Pancreas (tissue), 10 donors: ENCODE results near the gene PTX4. TPM values are rescaled to one million over a fixed set of nuclear protein-coding genes. Genes with fewer than 3 reads are reported as not detected.
A peak's percentile ranks its signal among the peaks of the same experiment; 100 is the strongest.

Experiments used
- ATAC-seq, 4 donors: fragments of 200-7000 bp; cut with Tn5 transposase; one replicate each; pipeline versions ENCODE4 v1.8.0 to v1.9.1; 2020; ENCODE audit warnings: mild to moderate bottlenecking in 4 of 4, moderate library complexity in 4 of 4
- DNase-seq, 6 donors: peaks; one replicate each; pipeline ENCODE4 v3.0.0-alpha.2; 2020
- FAIRE-seq: peaks from 2 replicates; lab custom pipeline; 2012; peaks lifted over from hg19 to GRCh38; lab: Jason Lieb, UNC
- H3K27ac ChIP-seq, 4 donors: fragments of 200-600 bp; sonication (generic); 1 replicate in 3 of 4; 2 replicates in 1 of 4; pipeline versions ENCODE4 v1.5.0 to v1.8.0; 2020
- H3K27me3 ChIP-seq, 4 donors: fragments of 200-600 bp; one replicate each; pipeline ENCODE4 v1.8.0; 2021
- H3K36me3 ChIP-seq, 3 donors: fragments of 200-600 bp; sonication (generic) in 1 of 3; one replicate each; pipeline versions ENCODE4 v1.5.0 to v1.8.0; 2020 to 2021
- H3K4me1 ChIP-seq, 3 donors: fragments of 200-600 bp; one replicate each; pipeline ENCODE4 v1.8.0; 2021
- H3K4me3 ChIP-seq, 4 donors: fragments of 200-600 bp; sonication (generic) in 2 of 4; one replicate each; pipeline versions ENCODE4 v1.5.0 to v1.8.0; 2020 to 2021
- H3K9me3 ChIP-seq, 4 donors: fragments of 200-600 bp; one replicate each; pipeline ENCODE4 v1.8.0; 2021
- WGBS, 2 donors: extraction: QIAGEN DNeasy Blood & Tissue Kit; methylation state at CpG; one replicate each; pipeline ENCODE4 v1.1.7; 2013; 5-methylcytosine and 5-hydroxymethylcytosine counted together
- intact Hi-C, 3 donors: fragments of 100-400 bp; cut with DNase I; formaldehyde crosslinking; loops; one replicate each; pipeline versions ENCODE4 v1.11.1 to v1.14.2; 2022
- polyA plus RNA-seq, 2 donors: library from polyadenylated mRNA; stranded (reverse); fragments of 200-250 nt; gene quantifications; one replicate each; pipeline ENCODE4 v1.2.3, GENCODE V29; 2013
- total RNA-seq, 6 donors: library from RNA; stranded (reverse); fragmentation: NEBNext Ultra II Directional in 4 of 6; extraction: Animal tissue kit (Norgen Biotek cat#: 25700) in 4 of 6; gene quantifications; one replicate each; pipeline versions ENCODE4 v1.2.1 to v1.2.4, GENCODE V29; 2021 to 2023
- TF ChIP-seq, protein P1 (sequence below), 4 donors: fragments of 200-600 bp; sonication (generic) in 3 of 4; IDR thresholded peaks; one replicate each; pipeline versions ENCODE4 v1.5.0 to v1.8.0; 2021; ENCODE audit warnings: antibody characterized with exemption in 4 of 4
- donor health status: healthy with polysubstance abuse.
- donor health status: DM: no; HTN: no; CAD: no; lungs with moderate emphysema.
- donor health status: DM: no; HTN: no; CAD: no.
- donor health status: control.
- donor health status: control.
- donor health status: Bipolar disorder and iron deficiency.
- donor health status: DM: yes; HTN: yes; CAD: no.
- donor health status: DM: no; HTN: no; CAD: no.
- donor health status: DM: no; HTN: no; CAD: no.
- donor health status: DM: yes; HTN: yes; CAD: no.

The PTX4 gene
- total and polyA plus RNA-seq, 8 donors = not detected

DNA sequence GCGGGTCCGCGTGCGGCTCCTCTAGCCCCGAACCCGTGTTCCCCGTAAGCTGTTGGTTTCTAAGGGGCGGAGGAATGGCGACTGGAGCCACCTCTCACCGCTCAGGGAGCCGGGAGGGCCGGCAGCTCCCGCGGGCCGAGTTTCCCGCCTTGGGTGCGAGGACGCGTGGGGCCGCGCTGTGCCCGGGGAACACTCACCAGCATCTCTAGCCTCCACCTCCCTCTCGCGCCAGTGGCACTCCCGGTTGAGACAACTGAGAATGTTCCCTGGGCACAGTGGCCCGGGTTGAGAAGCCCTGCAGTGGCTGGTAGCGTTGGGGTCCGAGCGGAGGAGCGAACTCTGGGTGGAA is 5.0 kb upstream of the PTX4 start:
- no peaks in the 10 kb centered on the region for H3K27me3 ChIP-seq
- TF ChIP-seq, protein P1, sequence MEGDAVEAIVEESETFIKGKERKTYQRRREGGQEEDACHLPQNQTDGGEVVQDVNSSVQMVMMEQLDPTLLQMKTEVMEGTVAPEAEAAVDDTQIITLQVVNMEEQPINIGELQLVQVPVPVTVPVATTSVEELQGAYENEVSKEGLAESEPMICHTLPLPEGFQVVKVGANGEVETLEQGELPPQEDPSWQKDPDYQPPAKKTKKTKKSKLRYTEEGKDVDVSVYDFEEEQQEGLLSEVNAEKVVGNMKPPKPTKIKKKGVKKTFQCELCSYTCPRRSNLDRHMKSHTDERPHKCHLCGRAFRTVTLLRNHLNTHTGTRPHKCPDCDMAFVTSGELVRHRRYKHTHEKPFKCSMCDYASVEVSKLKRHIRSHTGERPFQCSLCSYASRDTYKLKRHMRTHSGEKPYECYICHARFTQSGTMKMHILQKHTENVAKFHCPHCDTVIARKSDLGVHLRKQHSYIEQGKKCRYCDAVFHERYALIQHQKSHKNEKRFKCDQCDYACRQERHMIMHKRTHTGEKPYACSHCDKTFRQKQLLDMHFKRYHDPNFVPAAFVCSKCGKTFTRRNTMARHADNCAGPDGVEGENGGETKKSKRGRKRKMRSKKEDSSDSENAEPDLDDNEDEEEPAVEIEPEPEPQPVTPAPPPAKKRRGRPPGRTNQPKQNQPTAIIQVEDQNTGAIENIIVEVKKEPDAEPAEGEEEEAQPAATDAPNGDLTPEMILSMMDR (IDR thresholded peaks at IDR 0.05) = no peak
- H3K4me1 ChIP-seq = peaks cover 6 to 12% (median 10%) of the 10 kb centered on the region in 3 donors
- H3K4me3 ChIP-seq = peak overlapping the region; percentile 37 to 79 (median 73)
- no peaks in the 10 kb centered on the region for H3K36me3 ChIP-seq
- no peak for FAIRE-seq
- intact Hi-C loops = no loop called here
- DNase-seq = peak in 1 of 6 donors; percentile 62
- WGBS, 2 donors = 1% methylated on average over 28 to 30 of the region's 30 CpGs
- ATAC-seq = peak; percentile 4 to 24 (median 18)
- no peak overlapping the region for H3K27ac ChIP-seq
- no peaks in the 10 kb centered on the region for H3K9me3 ChIP-seq

- intact Hi-C loops = no loop called here
- Histone ChIP-seq H3K36me3 (no peaks in the 10 kb centered on the region), H3K4me3 (peak within 1 kb of the TSS; percentile 37 to 79 (median 73)), H3K4me1 (peaks cover 6 to 12% (median 10%) of the 10 kb centered on the region in 3 donors), H3K9me3 (no peaks in the 10 kb centered on the region), H3K27ac (peak within 1 kb of the TSS; percentile 69 to 83 (median 80)), H3K27me3 (no peaks in the 10 kb centered on the region)
- TF ChIP-seq, protein P1 (IDR thresholded peaks at IDR 0.05) = no peak
- DNase-seq = peak; percentile 63 to 96 (median 86)
- peak; percentile 95 to 98 (median 98) for ATAC-seq
- FAIRE-seq = no peak
- 1% methylated on average over 66 to 89 of the region's 89 CpGs for WGBS, 2 donors
Observed at GRCh38 chr16:1492923-1493745, 4.4 kb upstream of the PTX4 start, which contains the start of gene TELO2. TELO2 (plus strand) TSS chr16:1493360; CDS start chr16:1494282, 922 bp downstream.

DNA sequence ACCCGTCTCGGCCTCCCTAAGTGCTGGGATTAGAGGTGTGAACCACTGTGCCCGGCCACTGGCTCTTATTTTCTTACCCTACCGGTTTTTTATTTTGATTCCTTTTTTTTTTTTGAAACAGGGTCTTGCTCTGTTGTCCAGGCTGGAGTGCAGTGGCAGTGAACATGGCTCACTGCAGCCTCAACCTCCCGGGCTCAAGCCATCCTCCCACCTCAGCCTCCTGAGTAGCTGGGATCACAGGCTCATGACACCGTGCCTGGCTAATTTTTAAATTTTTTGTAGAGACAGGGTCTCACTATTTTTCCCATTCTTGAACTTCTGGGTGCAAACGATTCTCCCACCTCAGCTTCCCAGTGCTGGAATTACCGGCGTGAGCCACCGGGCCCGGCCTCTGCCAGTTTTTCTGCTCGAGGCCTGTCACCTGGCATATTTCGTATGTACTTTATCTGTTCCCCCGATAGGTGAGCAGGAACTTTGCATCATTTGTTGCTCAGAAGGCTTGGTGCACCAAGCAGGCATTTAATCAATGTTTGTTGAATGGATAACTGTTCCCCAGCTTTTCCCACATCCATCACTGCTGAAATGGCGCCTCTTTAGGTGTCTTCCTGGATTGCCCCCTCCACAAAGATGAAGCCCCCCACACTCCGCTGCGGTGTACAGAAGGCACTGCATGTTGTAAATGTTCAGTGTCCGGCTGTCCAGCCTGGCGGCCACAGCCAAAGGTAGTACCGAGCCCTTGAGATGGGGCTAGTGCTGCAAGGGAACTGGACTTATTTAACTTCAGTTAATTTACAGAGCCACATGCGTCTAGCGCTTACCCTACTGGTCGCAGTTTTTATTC is 3.6 kb upstream of the PTX4 start:
- intact Hi-C loops = no loop called here
- Histone ChIP-seq H3K4me3 (peak overlapping the region; percentile 37 to 79 (median 73)), H3K9me3 (no peaks in the 10 kb centered on the region), H3K27ac (peak overlapping the region; percentile 69 to 83 (median 80)), H3K27me3 (no peaks in the 10 kb centered on the region), H3K36me3 (no peaks in the 10 kb centered on the region), H3K4me1 (peaks cover 6 to 12% (median 10%) of the 10 kb centered on the region in 3 donors)
- FAIRE-seq = no peak
- 68 to 71% methylated on average over 23 of the region's 23 CpGs for WGBS, 2 donors
- TF ChIP-seq, protein P1 (IDR thresholded peaks at IDR 0.05) = no peak
- no peak for ATAC-seq
- DNase-seq = peak in 1 of 6 donors; percentile 26

- Histone ChIP-seq H3K27me3 (no peaks in the 10 kb centered on the region), H3K4me3 (no peak overlapping the region), H3K36me3 (no peaks in the 10 kb centered on the region), H3K9me3 (no peaks in the 10 kb centered on the region), H3K4me1 (peaks cover 6 to 12% (median 10%) of the 10 kb centered on the region in 3 donors), H3K27ac (no peak overlapping the region)
- intact Hi-C loops = no loop called here
- DNase-seq (peak in 1 of 6 donors; percentile 35), ATAC-seq (no peak), FAIRE-seq (no peak)
- TF ChIP-seq, protein P1 (IDR thresholded peaks at IDR 0.05) = no peak
- 84 to 87% methylated on average over 12 of the region's 12 CpGs for WGBS, 2 donors
Observed at GRCh38 chr16:1491327-1491726, 2.6 kb upstream of the PTX4 start.
